Tibial artery (tissue), 4 donors: Measurements from ENCODE around the gene FNDC7.
"Not testable (repeated sequence)": the region's sequence is repeated elsewhere in the genome, so short reads cannot be mapped to it uniquely, and the experiment has no call there.

Source experiments
- DNase-seq, 2 donors: peaks; one replicate each; pipeline ENCODE4 v3.0.0-alpha.2; 2019
- H3K27ac ChIP-seq, 2 donors: fragments of 200-600 bp; sonication (generic) in 1 of 2; 1 replicate in 1 of 2; 2 replicates in 1 of 2; pipeline ENCODE4 v1.5.1; 2018 to 2019; ENCODE audit warnings: mild to moderate bottlenecking in 1 of 2
- H3K27me3 ChIP-seq, 2 donors: fragments of 200-600 bp; sonication (generic) in 1 of 2; one replicate each; pipeline versions ENCODE4 v1.5.1 to v1.6.0; 2016 to 2019
- H3K36me3 ChIP-seq, 3 donors: fragments of 200-600 bp; sonication (generic) in 2 of 3; one replicate each; pipeline ENCODE4 v1.5.1; 2016 to 2019; ENCODE audit warnings: mild to moderate bottlenecking in 2 of 3
- H3K4me1 ChIP-seq, 4 donors: fragments of 200-600 bp; sonication (generic) in 2 of 4; 1 replicate in 3 of 4; 2 replicates in 1 of 4; pipeline ENCODE4 v1.5.1; 2016 to 2019
- H3K4me3 ChIP-seq, 2 donors: fragments of 200-600 bp; sonication (generic) in 1 of 2; 1 replicate in 1 of 2; 2 replicates in 1 of 2; pipeline ENCODE4 v1.5.1; 2018 to 2019; ENCODE audit warnings: mild to moderate bottlenecking in 2 of 2
- H3K9me3 ChIP-seq, 3 donors: fragments of 200-600 bp; sonication (generic) in 1 of 3; one replicate each; pipeline ENCODE4 v1.5.1; 2016 to 2019
- intact Hi-C: fragments of 100-400 bp; cut with DNase I; formaldehyde crosslinking; loops from one replicate; pipeline ENCODE4 v1.15.0; 2023; ENCODE audit warnings: low total_unique reads
- TF ChIP-seq, protein P1 (sequence below), 2 experiments: fragments of 200-600 bp in 1 of 2; fragments of 450-650 bp in 1 of 2; IDR thresholded peaks; one replicate each; pipeline ENCODE4 v1.5.1; 2017 to 2019; ENCODE audit warnings: antibody characterized with exemption in 2 of 2, mild to moderate bottlenecking in 1 of 2, moderate library complexity in 1 of 2

Gene FNDC7

DNA sequence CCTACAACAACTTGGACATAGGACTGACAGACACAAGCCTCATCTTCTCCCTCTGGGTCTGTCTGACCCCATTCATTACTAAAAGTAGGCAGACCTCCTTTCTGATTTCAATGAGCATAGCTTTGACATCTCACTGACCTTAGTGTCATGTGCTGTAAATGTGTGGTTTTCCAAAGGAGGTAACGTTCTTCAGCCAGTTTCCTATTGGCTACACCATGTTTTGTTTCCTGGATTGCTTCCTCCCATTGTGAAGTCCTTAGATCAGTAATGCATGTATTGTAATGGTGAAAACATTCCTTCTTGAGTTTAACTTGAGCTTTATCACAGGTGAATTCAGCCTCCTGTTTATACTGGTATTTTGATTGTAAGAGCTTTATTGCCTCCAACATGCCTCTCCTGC is 54.4 kb downstream of the FNDC7 start:
- DNase-seq: no peak
- Histone ChIP-seq H3K9me3 (no peaks in the 10 kb centered on the region), H3K4me3 (no peak overlapping the region), H3K27ac (no peak overlapping the region), H3K27me3 (no peaks in the 10 kb centered on the region), H3K36me3 (peaks cover 33 to 61% (median 59%) of the 10 kb centered on the region in 3 donors), H3K4me1 (no peaks in the 10 kb centered on the region)
- TF ChIP-seq, protein P1, sequence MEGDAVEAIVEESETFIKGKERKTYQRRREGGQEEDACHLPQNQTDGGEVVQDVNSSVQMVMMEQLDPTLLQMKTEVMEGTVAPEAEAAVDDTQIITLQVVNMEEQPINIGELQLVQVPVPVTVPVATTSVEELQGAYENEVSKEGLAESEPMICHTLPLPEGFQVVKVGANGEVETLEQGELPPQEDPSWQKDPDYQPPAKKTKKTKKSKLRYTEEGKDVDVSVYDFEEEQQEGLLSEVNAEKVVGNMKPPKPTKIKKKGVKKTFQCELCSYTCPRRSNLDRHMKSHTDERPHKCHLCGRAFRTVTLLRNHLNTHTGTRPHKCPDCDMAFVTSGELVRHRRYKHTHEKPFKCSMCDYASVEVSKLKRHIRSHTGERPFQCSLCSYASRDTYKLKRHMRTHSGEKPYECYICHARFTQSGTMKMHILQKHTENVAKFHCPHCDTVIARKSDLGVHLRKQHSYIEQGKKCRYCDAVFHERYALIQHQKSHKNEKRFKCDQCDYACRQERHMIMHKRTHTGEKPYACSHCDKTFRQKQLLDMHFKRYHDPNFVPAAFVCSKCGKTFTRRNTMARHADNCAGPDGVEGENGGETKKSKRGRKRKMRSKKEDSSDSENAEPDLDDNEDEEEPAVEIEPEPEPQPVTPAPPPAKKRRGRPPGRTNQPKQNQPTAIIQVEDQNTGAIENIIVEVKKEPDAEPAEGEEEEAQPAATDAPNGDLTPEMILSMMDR (IDR thresholded peaks at IDR 0.05): no peak
- intact Hi-C loops: no loop called here

DNA sequence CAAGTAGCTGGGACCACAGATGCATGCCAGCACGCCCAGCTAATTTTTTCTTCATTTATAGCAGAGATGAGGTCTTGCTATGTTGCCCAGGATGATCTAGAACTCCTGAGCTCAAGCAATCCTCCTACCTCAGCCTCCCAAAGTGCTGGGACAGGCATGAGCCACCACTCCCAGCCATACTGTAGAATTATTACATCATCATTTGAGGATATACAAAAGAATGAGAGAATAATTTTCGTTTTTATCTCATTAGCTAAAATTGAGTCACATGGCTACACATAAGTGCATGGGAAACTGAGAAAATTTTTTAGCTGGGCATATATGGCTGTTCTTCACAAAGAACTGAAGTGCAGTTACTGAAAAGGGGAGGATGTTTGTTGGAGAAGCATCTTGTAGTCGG is 55.0 kb downstream of the FNDC7 start:
- H3K4me3 ChIP-seq: no peak overlapping the region
- no peak for DNase-seq
- TF ChIP-seq, protein P1 (IDR thresholded peaks at IDR 0.05): no peak
- H3K36me3 ChIP-seq: peaks cover 32 to 59% (median 56%) of the 10 kb centered on the region in 3 donors
- intact Hi-C loops: no loop called here
- H3K27ac ChIP-seq: no peak overlapping the region
- H3K9me3 ChIP-seq: no peaks in the 10 kb centered on the region
- H3K27me3 ChIP-seq: no peaks in the 10 kb centered on the region
- H3K4me1 ChIP-seq: no peaks in the 10 kb centered on the region

DNA sequence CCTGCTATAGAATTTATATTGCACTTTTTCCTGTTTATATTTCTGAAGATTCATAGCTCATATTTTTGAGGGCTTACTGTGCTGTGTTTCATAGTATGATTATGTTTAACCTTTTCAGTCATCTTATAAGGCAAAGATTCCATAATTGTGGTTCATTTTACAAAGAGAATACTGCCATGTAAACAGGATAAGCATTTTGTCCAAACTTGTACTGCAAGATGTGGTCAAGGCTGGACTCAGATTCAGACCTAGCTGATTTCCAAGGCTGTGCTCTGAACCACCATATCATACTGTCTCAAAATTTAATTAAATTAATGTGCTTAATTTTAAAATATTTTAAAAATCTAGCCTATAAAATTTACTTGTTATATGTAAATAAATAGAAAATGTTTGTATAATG is 65.1 kb downstream of the FNDC7 start:
- no peaks in the 10 kb centered on the region for H3K27me3 ChIP-seq
- H3K36me3 ChIP-seq: peaks cover 63 to 82% (median 67%) of the 10 kb centered on the region in 3 donors
- H3K9me3 ChIP-seq: no peaks in the 10 kb centered on the region
- H3K4me3 ChIP-seq: no peak overlapping the region
- intact Hi-C loops: no loop called here
- H3K4me1 ChIP-seq: no peaks in the 10 kb centered on the region
- no peak overlapping the region for H3K27ac ChIP-seq
- DNase-seq: no peak
- TF ChIP-seq, protein P1 (IDR thresholded peaks at IDR 0.05): no peak

DNA sequence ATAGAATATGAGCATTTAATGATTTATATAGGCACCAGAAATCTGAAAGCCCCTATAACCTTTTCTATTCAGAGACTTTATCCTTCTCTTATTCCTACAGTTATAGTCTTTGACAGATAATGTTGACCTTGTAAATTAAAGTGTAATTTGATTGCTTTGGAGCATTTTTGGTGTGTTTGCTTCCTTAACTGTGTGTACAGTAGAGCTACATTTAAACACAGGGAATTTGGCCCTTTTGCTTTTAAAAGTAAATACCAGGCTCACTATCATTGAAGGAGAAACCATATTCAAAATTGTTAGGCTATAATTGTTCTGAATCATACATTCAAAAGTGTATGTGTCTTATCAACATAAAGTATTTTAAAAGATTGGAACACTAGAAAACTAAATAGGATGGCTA is 66.7 kb downstream of the FNDC7 start:
- peaks cover 65 to 85% (median 65%) of the 10 kb centered on the region in 3 donors for H3K36me3 ChIP-seq
- intact Hi-C loops: no loop called here
- no peak for DNase-seq
- no peaks in the 10 kb centered on the region for H3K9me3 ChIP-seq
- H3K4me3 ChIP-seq: no peak overlapping the region
- no peaks in the 10 kb centered on the region for H3K4me1 ChIP-seq
- TF ChIP-seq, protein P1 (IDR thresholded peaks at IDR 0.05): no peak
- no peaks in the 10 kb centered on the region for H3K27me3 ChIP-seq
- H3K27ac ChIP-seq: no peak overlapping the region

DNA sequence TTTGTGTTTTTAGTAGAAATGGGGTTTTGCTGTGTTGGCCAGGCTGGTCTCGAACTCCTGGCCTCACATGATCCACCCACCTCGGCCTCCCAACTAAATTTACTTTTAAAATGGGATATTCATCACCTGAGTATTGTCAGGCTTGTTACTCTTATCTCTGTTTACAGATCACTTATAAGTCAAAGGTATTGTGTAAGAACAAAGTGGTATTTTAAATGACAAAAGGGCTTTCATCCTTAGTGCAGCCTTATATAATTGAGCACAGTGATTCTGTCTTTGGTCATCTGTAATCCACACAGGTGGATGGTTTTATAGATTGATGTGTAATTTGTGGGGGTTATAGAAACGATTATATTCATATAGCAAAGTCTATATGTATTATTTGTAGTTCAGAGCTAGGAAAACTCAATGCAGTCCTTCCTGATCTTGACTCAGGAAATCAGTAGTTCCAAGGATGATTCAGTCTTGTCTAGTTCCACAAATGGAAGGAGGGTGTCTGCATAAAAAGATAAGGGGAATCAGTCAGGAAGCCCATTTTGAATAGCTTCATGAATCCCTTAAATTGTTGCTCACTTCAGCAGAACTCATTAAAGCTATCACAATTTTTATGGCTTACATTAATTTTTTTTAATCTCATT is 68.3 kb downstream of the FNDC7 start:
- peaks cover 70 to 89% (median 76%) of the 10 kb centered on the region in 3 donors for H3K36me3 ChIP-seq
- H3K4me3 ChIP-seq: no peak overlapping the region
- H3K9me3 ChIP-seq: peaks cover 0 to 14% (median 14%) of the 10 kb centered on the region in 3 donors

DNA sequence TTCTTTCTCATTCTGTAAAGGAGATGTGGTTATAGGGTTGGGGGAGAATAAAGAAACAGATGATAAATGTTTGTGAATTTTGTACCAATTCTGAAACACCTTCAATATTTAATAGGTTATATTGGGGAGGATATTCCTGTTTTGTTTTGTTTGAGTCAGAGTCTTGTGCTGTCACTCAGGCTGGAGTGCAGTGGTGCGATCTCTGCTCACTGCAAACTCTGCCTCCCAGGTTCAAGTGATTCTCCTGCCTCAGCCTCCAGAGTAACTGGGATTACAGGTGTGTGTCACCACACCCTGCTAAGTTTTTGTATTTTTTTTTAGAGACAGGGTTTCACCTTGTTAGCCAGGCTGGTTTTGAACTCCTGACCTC is 68.9 kb downstream of the FNDC7 start:
- peaks cover 70 to 89% (median 76%) of the 10 kb centered on the region in 3 donors for H3K36me3 ChIP-seq
- DNase-seq, intact Hi-C loops, H3K27me3 ChIP-seq, H3K4me3 ChIP-seq, H3K4me1 ChIP-seq, H3K27ac ChIP-seq: not testable (repeated sequence)
- peaks cover 0 to 17% (median 16%) of the 10 kb centered on the region in 3 donors for H3K9me3 ChIP-seq

More for the DNA sequence above, 68.3 kb downstream of the FNDC7 start:
- Histone ChIP-seq H3K4me1 (no peaks in the 10 kb centered on the region), H3K27me3 (no peaks in the 10 kb centered on the region), H3K27ac (no peak overlapping the region)
- intact Hi-C loops: no loop called here
- DNase-seq: no peak
- TF ChIP-seq, protein P1 (IDR thresholded peaks at IDR 0.05): no peak
